GM12874 (cell line): ENCODE measurements around the gene LDLRAD2.

Experiments
- TF ChIP-seq, protein P1 (sequence below): IDR thresholded peaks from 2 replicates; pipeline ENCODE4 v1.5.1; 2011; ENCODE audit warnings: low read depth, mild to moderate bottlenecking, control low read depth, low read length, moderate library complexity; ENCODE audit not compliant: insufficient read depth

The LDLRAD2 gene

DNA sequence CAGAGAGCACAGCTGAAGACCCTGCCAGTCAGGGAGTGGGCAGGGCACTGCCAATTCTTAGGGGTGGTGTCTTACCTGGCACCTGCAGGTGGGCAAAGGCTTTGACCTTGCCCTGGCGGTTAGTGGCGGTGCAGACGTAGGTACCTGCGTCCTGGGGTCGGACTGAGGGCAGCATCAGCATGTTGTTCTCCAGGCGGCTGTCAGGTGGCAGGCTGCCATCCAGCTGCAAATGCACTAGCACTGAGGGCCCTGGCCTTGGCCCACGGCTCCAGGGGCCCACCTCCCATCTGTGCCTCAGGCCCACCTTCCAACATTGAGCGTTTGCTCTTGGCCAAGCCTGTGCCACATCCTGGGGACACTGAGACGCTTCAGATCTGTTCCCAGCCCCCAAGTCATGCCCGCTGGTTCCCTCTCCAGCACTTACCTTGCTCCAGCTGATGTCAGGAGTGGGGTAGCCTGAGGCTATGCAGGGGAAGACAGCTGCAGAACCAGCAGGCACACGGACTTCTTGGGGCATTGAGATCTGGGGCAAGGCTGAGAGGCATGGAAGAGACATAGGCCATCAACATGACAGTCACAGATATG, 21.4 kb downstream of the LDLRAD2 start:
- TF ChIP-seq, protein P1, sequence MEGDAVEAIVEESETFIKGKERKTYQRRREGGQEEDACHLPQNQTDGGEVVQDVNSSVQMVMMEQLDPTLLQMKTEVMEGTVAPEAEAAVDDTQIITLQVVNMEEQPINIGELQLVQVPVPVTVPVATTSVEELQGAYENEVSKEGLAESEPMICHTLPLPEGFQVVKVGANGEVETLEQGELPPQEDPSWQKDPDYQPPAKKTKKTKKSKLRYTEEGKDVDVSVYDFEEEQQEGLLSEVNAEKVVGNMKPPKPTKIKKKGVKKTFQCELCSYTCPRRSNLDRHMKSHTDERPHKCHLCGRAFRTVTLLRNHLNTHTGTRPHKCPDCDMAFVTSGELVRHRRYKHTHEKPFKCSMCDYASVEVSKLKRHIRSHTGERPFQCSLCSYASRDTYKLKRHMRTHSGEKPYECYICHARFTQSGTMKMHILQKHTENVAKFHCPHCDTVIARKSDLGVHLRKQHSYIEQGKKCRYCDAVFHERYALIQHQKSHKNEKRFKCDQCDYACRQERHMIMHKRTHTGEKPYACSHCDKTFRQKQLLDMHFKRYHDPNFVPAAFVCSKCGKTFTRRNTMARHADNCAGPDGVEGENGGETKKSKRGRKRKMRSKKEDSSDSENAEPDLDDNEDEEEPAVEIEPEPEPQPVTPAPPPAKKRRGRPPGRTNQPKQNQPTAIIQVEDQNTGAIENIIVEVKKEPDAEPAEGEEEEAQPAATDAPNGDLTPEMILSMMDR: no peak

DNA sequence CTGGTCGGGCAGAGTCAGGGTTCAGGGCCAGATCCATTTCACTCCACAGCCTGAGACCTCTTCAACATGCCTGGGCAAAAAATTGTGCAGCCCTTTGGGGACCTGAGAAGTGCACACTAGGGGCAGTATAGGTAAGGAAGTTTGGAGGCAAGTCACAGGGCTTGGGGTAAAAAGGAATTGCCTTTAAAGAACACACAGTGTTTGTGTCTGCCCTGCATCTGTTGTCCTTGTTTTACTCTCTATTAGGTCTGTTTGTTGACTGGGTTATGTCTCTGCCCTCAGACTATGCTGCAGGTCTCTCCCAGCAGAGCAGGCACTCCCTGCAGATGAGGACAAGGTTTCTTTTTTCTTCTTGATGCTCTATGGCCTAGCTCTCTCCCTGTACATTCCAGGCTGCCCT, 22.0 kb downstream of the LDLRAD2 start:
- TF ChIP-seq, protein P1: no peak

DNA sequence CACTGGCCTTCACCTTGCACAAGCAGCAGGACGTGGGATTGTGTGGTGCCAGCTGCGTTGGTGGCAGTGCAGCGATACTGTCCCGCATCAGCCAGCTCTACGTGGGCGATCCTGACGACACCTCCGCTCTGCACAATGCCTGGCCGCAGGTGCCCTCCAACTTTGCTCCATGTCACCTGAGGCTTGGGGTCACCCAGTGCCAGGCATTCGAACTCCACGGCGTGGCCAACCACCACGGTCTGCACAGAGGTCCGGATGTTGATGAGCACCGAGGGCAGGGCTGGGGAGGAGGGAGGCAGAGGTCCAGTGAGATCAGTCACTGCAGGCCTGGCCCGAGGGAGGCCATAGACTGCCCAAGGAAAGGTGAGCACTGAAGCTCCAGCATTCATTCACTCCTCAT, 22.6 kb downstream of the LDLRAD2 start:
- TF ChIP-seq, protein P1: no peak

DNA sequence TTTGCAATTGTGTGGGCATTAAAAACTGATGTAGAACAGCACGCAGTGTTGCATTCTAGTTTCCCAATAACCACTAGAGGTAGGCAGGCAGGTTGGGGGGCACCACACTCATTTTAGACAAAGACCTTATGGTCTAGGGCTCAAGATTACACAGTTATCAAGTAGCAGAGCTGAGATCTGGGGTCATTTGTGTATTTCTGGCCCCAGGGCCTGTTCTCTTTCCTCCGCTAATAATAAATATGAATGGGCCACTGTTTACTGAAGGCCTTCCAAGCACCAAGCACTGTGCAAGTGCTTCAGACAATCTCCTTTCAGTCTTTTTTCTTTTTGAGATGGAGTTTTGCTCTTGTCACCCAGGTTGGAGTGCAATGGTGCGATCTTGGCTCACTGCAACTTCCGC, 23.9 kb downstream of the LDLRAD2 start:
- TF ChIP-seq, protein P1: no peak

DNA sequence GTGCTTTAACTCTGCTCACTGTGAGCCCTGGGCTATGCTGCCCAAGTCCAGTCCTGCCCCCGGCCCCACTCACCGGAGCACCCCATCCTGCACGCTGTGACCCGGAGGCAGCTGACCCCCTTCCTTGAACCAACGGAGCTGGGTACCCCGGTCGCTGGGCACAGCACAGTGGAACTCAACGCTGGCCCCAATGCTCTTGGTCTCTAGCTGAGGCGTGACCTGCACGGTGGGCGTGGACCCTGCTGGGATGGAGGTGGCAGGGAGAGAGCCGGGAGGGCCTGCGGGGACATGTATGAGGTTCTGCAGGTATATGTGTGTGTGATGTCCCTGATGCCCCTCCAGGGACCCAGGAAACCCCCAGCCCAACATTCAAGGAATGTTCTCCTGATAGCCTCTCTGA, 24.7 kb downstream of the LDLRAD2 start:
- TF ChIP-seq, protein P1: no peak

DNA sequence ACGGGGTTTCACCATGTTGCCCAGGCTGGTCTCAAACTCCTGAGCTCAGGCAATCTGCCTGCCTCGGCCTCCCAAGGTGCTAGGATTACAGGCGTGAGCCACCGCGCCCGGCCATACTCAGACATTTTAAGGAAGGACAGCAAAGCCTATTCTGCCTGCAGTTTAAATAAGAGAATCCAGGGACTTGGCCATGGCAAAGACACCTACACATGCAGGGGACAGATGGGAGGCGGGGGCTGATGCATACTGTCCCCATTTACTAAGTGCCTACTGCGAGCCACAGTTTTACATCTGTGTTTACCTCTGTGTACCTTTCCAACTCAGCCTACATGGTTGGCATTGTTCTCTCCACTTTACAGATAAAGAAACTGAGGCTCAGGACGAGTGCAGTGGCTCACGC, 25.4 kb downstream of the LDLRAD2 start:
- TF ChIP-seq, protein P1: no peak

DNA sequence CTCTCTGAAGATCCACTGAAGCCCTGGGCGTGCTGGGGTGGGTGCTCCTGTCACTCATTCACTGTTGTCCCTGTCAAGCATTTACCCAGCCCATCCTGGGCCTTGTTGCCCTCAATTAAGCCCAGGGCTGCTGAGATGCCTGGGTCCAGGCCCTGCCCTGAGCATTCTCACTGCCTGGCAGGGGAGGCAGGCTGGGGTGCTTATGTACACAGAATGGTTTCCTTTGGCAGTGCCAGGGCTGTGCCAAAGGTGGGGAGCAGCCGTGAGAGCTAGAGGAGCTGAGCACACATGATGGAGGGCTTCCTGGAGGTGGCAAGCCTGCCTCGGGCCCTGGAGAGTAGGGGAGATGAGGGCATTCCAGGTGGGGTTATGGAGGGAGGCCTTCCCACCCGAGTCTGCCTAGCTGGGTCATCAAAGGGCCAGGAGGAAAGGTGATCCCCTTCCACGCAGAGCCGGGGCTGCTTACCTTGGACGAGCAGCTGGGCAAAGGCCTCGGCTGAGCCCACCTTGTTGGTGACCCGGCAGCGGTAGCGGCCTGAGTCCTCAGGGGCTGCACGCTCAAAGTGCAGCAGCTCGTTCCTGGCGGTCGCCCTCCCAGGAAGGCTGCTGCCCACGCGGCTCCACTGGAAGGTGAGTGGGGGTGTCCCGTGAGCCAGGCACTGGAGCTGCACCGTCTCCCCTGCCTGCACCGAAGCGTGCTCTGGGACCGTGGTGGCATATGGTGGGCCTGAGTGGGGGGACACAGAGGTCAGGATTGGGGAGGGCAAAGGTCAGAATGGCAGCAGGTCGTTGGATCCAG, 26.5 kb downstream of the LDLRAD2 start:
- TF ChIP-seq, protein P1: no peak
